HG02884 (cell line): ENCODE results near the gene ATG2B.

Source experiments
- ATAC-seq: cut with Tn5 transposase; IDR thresholded peaks from one replicate; pipeline ENCODE4 v1.9.1; 2021; ENCODE audit warnings: mild to moderate bottlenecking, moderate library complexity; ENCODE audit not compliant: unreplicated experiment

ATG2B gene

GRCh38 chr14:96231526-96232130 is 131.5 kb downstream of the ATG2B start:
- no peak for ATAC-seq

DNA sequence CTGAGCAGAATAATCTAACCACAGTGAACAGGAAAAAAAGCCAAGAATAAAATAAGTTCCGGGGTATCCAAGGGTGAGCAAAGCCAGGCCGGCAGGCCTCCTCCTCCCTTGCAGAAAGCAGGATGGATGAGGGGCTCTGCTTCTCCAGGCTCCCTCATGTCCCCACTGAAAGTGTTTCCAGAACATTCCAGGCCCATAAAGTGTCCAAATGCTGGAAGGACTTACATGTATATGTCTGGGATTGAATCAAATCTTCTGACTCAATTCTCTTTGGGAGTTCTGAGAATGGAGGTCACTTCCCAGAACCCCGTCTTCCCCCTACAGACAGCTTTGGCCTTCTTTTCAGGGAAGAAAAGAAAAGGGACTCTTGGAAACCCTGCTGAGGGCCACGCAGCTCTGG is 132.1 kb downstream of the ATG2B start:
- no peak for ATAC-seq

GRCh38 chr14:96229315-96229714 is 133.8 kb downstream of the ATG2B start:
- no peak for ATAC-seq
